Stimulated activated CD4-positive, alpha-beta T cell treated with anti-CD3 and anti-CD28 coated beads, TNF-alpha, amount 100 ng/mL, for 24 hours (primary cell): ENCODE results near the gene ATP5F1E.
"Not testable (repeated sequence)": the region's sequence is repeated elsewhere in the genome, so short reads cannot be mapped to it uniquely, and the experiment has no call there.

Experiments
- DNase-seq, 3 experiments: peaks; one replicate each; pipeline ENCODE4 v3.0.0-alpha.2; 2020; ENCODE audit warnings: low read depth in 3 of 3

ATP5F1E gene

DNA sequence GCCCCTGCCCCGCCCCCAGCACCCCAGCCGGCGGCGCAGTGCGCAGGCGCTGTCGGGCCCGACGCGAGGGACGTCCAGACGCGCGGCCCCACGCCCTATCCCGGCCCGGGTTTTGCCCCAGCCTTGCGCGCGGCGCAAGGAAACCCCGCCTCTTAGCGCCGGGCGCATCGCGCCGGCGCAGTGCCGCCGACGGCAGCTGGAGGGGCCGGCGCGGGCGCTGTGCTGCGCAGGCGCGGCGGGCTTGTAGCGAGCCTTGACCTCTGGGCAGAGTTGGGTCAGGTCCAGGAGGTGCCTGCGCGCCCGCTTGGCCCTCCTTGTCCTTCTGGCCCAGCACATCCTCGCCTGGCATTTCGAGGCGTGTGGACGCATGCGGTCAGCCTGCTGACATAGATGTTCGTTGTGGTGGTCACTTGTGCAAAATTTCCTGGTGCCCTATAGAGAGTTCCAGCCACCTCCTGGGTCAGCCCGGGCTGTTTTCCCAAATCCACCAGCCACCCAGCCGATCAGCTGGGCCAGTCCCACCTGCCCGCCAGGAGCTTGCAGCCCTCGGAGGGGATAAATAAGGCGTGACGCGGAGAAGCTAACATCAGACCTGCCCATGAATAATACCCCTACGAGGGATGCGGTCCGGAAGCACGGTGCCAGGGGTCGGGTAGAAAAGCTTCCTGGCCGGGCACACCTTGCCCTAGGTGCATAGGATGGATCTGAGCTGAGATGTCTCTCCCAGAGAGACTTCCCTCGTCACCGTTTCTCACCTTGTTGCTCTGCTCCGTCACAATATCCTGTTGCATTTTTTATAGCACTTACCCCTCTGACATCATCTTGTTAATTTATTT, 10.9 kb upstream of the ATP5F1E start:
- peak; percentile 87 to 94 (median 92) for DNase-seq

DNA sequence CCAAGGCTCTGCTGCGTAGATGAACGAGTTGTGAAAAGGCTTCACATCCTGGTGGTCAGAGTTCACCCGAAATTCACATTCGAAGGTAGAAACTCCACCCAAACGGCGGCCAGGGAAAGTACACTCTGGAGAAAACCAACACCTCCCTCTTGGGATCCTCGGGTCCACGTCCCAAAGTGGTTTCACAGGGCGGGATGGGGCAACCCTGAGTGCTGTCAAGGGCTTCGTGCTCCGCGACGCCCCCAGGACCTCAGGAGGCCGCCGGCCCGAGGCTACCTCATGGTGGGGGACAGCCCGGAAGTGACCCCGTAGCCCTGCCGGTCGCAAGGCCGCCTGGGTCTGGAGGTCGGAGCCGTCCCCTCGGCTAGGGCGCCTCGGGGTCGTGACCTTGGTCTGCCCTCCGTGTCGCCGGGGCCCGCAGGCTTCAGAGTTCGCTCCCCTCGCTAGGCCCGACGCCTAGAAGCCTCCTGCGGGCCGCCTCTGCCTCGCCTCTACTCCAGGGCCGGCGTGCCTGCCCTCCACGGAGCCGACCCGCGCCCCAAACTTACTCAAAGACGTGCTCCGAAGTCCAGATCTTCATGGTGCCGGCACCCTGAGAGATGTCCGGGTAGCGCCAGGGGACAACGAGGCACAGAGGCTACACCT, 10.1 kb upstream of the ATP5F1E start, which contains the start of gene PRELID3B:
TSS of gene PRELID3B (minus strand) at position 636 of the 645 bp plus-strand sequence. CDS start at position 580, 56 bp downstream.
- DNase-seq = no peak

GRCh38 chr20:59041487-59041886, 9.4 kb upstream of the ATP5F1E start:
- DNase-seq = not testable (repeated sequence)

GRCh38 chr20:59040667-59041066, 8.5 kb upstream of the ATP5F1E start:
- no peak for DNase-seq

DNA sequence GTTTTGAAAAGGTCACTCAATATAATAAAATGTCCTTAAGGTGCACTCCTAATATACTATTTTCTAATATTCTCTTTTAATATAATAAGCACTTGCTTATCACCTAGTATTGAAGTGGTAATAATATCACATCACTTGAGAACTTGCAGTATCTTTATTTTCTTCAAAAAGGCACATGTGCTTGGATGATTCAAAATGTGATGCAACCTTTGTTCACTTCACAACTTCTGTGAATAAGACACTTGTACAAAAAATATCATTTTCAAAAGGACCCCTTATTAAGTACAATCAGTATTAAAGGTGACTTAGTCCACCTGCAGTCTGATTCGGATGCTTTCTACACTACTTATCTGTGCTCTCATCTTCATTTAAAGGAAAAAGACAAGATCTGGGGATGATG, 7.1 kb upstream of the ATP5F1E start:
- DNase-seq = no peak

- DNase-seq = no peak
Observed at GRCh38 chr20:59037386-59037785, 5.3 kb upstream of the ATP5F1E start.

DNA sequence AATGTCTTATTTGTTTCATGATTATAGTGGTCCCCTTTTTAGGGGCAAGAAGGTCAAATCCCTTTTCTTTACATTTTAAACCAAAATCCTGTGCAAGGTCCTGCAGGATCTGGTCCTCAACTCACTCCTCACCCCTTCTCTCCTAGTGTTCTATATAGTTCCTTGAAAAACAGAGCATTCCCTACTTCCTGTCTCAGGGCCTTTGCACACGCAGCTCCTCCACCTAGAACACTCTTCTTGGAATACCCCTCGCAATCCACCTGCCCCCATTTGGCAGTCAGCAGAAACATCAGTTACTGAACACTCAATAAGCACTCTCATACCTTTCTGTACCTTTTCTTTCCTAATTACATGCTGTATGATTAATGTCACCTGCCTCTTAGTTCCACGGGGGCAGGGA, 3.2 kb upstream of the ATP5F1E start:
- DNase-seq = no peak

- DNase-seq = no peak
Observed at GRCh38 chr20:59033616-59034165, 1.6 kb upstream of the ATP5F1E start.

- DNase-seq = no peak
Observed at GRCh38 chr20:59033093-59033492, 958 bp upstream of the ATP5F1E start.

DNA sequence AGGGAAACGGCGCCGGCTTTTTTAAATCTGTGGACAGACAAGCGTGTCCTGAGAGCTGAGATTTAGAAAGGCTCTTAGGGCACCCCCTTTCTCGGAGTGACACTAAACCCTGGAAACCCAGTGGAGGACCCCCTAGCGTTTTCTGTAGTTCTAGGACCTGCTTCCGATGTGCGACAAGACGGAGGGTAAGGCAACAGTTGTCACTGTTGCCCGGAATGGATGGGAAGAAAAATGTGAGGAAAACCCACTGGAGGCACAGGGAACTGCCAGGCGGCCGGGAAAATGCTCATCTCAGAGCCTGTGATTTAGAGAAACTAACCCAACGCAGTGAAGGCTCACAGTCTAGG, 551 bp upstream of the ATP5F1E start:
- no peak for DNase-seq

DNA sequence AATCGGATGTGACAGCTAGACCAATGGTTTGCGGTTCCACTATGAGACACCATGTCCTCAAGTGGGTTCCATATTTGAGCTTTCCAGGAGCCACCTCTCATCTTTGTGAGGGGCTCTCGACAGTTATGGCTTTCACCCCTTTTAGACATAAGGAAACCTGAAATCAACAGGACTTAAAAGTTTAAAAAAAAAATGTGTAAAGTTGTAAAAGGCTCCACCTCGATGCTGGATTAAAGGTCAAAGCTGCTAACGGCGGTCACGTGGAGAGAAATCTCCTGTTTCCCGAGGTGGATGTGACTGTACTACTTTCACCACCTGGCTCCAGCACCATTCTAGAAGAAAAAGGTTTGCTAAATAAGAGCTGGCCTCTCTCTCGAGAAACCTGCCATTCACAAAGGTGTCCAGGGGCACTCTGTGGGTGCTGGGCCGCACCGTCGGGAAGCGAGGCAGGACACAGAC, 542 bp downstream of the ATP5F1E start:
- no peak for DNase-seq

- DNase-seq = no peak
Observed at GRCh38 chr20:59030911-59031563, 1.1 kb downstream of the ATP5F1E start.

DNA sequence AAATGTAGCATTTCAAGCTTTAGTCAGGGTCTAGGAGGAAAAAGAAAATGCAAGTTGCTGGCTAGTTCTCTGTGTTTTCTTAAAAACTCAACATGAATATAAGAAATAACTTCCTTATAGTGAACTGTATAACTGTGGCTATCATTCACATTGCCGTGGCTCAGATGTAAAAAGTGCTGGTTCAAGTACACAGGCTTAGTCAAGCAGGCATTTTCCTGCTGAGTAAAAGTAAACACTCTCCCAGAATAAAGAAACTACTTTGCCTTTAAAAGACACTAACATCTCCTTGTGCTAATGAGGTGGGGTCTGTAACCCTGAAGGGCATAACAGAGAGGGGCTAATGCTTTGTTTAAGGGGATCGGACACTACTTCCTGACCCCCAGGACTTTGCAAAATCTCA, 3.3 kb downstream of the ATP5F1E start:
- no peak for DNase-seq

GRCh38 chr20:59027741-59028320, 4.3 kb downstream of the ATP5F1E start:
- DNase-seq = no peak

- DNase-seq = no peak
Observed at GRCh38 chr20:59026904-59027740, 5.0 kb downstream of the ATP5F1E start.

DNA sequence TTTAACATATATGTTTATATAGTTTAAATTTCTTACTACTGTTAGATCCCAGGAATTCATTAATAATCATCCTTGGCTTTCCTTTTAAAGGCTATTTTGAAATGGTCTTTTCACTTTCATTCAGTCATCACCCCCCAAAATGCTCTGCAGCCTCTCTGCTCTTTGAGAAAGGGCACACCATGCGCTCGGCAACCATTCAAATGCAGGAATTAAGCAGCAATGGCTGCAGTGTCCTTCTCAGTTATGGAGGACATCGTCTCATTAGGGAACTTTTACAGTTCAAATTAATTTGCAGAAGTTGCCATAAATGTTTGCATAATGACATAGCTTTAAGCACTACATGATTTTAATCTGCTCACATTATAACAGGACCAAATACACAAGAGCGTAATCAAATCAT, 6.6 kb downstream of the ATP5F1E start:
- no peak for DNase-seq

DNA sequence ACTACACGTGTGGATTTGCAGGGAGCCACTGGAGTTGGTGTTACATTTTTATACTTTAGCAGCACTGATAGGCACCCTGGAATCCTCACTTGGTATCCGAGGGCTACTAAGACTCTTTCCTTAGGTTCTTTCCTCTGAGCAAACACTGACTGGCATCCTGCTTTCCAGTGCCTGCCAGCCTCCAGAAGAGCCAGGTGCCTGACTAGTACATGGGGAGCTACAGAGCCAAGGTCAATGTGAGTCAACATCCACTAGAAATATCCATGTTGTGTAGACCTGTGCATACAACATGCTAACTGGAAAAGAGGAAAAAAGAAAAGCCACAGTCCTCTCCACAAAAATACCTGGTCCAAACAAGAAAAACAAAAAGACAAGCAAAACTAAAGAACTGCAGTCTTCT, 7.0 kb downstream of the ATP5F1E start:
- DNase-seq = no peak

DNA sequence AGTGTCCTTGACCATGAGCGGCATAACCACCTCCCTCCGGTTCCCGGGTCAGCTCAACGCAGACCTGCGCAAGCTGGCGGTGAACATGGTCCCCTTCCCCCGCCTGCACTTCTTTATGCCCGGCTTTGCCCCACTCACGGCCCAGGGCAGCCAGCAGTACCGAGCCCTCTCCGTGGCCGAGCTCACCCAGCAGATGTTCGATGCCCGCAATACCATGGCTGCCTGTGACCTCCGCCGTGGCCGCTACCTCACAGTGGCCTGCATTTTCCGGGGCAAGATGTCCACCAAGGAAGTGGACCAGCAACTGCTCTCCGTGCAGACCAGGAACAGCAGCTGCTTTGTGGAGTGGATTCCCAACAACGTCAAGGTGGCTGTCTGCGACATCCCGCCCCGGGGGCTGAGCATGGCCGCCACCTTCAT, 8.0 kb downstream of the ATP5F1E start:
- DNase-seq = no peak

DNA sequence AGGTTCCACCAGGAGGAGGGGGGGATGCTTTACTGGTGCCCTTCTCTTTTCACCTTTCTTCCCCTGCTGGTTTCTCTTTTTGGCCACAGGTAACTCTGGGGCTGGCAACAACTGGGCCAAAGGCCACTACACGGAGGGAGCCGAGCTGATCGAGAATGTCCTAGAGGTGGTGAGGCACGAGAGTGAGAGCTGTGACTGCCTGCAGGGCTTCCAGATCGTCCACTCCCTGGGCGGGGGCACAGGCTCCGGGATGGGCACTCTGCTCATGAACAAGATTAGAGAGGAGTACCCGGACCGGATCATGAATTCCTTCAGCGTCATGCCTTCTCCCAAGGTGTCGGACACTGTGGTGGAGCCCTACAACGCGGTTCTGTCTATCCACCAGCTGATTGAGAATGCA, 8.5 kb downstream of the ATP5F1E start:
- no peak for DNase-seq

- no peak for DNase-seq
Observed at GRCh38 chr20:59022754-59023153, 9.4 kb downstream of the ATP5F1E start.

- DNase-seq = no peak
Observed at GRCh38 chr20:59020938-59021551, 11.1 kb downstream of the ATP5F1E start.
